GM23338 (cell line): ENCODE measurements around the gene FGGY. TPM values are rescaled to one million over a fixed set of nuclear protein-coding genes. Genes with fewer than 3 reads are reported as not detected.

Experiments used
- ATAC-seq: fragments of 200-7000 bp; cut with Tn5 transposase; 3 replicates; pipeline ENCODE4 v1.9.1; 2020
- DNase-seq: peaks from one replicate; pipeline ENCODE4 v3.0.0-alpha.2; 2015; ENCODE audit warnings: low spot score
- H2AFZ ChIP-seq: fragments of 200-600 bp; sonication (generic); 2 replicates; pipeline ENCODE4 v1.8.0; 2016; ENCODE audit warnings: antibody characterized with exemption, mild to moderate bottlenecking, moderate library complexity
- H3F3A ChIP-seq: fragments of 200-600 bp; sonication (generic); replicated peaks from 2 replicates; pipeline ENCODE4 v1.8.0; 2017; ENCODE audit warnings: antibody characterized with exemption, mixed run types, low read depth
- H3K27ac ChIP-seq: fragments of 200-600 bp; sonication (generic); 2 replicates; pipeline ENCODE4 v1.6.1; 2016; ENCODE audit warnings: low read depth
- H3K27me3 ChIP-seq: fragments of 200-600 bp; sonication (generic); 2 replicates; pipeline ENCODE4 v1.8.0; 2016; ENCODE audit warnings: mild to moderate bottlenecking, mixed run types, moderate library complexity; ENCODE audit not compliant: insufficient read depth
- H3K36me3 ChIP-seq: fragments of 200-600 bp; sonication (generic); 2 replicates; pipeline ENCODE4 v1.8.0; 2016; ENCODE audit warnings: mild to moderate bottlenecking; ENCODE audit not compliant: insufficient read depth
- H3K4me1 ChIP-seq: fragments of 200-600 bp; sonication (generic); 2 replicates; pipeline ENCODE4 v1.8.0; 2016; ENCODE audit warnings: mild to moderate bottlenecking, moderate library complexity; ENCODE audit not compliant: insufficient read depth
- H3K4me2 ChIP-seq: fragments of 200-600 bp; sonication (generic); 2 replicates; pipeline ENCODE4 v1.7.1; 2017; ENCODE audit warnings: mixed run types
- H3K4me3 ChIP-seq: fragments of 200-600 bp; sonication (generic); 2 replicates; pipeline ENCODE4 v1.6.1; 2016; ENCODE audit warnings: mixed run types
- H3K79me2 ChIP-seq: fragments of 200-600 bp; sonication (generic); replicated peaks from 2 replicates; pipeline ENCODE4 v1.8.0; 2017; ENCODE audit warnings: mild to moderate bottlenecking; ENCODE audit not compliant: insufficient read depth
- H3K9me2 ChIP-seq: fragments of 200-600 bp; sonication (generic); 2 replicates; pipeline ENCODE4 v1.8.0; 2017; ENCODE audit not compliant: insufficient read depth
- H4K20me1 ChIP-seq: fragments of 200-600 bp; sonication (generic); replicated peaks from 2 replicates; pipeline ENCODE4 v1.8.0; 2017; ENCODE audit warnings: mild to moderate bottlenecking; ENCODE audit not compliant: insufficient read depth
- H3K27ac Mint-ChIP-seq: 2 replicates; pipeline ENCODE4 v1.8.0; 2020; ENCODE audit warnings: inconsistent platforms, mild to moderate bottlenecking, moderate library complexity, mixed read lengths
- H3K27me3 Mint-ChIP-seq: 3 replicates; pipeline ENCODE4 v1.8.0; 2022; ENCODE audit warnings: low read depth, mild to moderate bottlenecking, moderate library complexity, mixed read lengths, inconsistent platforms; ENCODE audit not compliant: insufficient read depth, poor library complexity
- H3K36me3 Mint-ChIP-seq: 3 replicates; pipeline ENCODE4 v1.8.0; 2021; ENCODE audit warnings: low read depth, mild to moderate bottlenecking, inconsistent platforms, moderate library complexity, mixed read lengths
- H3K4me1 Mint-ChIP-seq: 3 replicates; pipeline ENCODE4 v1.8.0; 2020; ENCODE audit warnings: mild to moderate bottlenecking, inconsistent platforms, mixed read lengths
- H3K4me3 Mint-ChIP-seq: 3 replicates; pipeline ENCODE4 v1.8.0; 2021; ENCODE audit warnings: moderate library complexity, mild to moderate bottlenecking, inconsistent platforms, mixed read lengths
- H3K9me3 Mint-ChIP-seq: 3 replicates; pipeline ENCODE4 v1.8.0; 2020; ENCODE audit warnings: moderate library complexity, mild to moderate bottlenecking, inconsistent platforms, mixed read lengths
- CREB1 ChIP-seq: fragments of 250-450 bp; sonication (Bioruptor Pico); IDR thresholded peaks from 2 replicates; pipeline ENCODE4 v1.5.0; 2020; ENCODE audit warnings: low read depth, mild to moderate bottlenecking, moderate library complexity
- CTCF ChIP-seq, 2 experiments: fragments of 200-600 bp in 1 of 2; sonication (generic) in 1 of 2; conservative IDR thresholded peaks; 2 replicates each; pipeline versions ENCODE4 v1.5.1 to v1.6.1; 2016 to 2017; ENCODE audit warnings: antibody characterized with exemption in 2 of 2, low read depth in 2 of 2, mild to moderate bottlenecking in 2 of 2, moderate library complexity in 1 of 2
- EZH2phosphoT487 ChIP-seq: fragments of 200-600 bp; sonication (generic); IDR thresholded peaks from one replicate; pipeline ENCODE4 v1.8.1; 2018; ENCODE audit warnings: antibody characterized with exemption; ENCODE audit not compliant: unreplicated experiment
- JUNB ChIP-seq: IDR thresholded peaks from one replicate; pipeline ENCODE4 v1.6.1; 2016; ENCODE audit warnings: antibody characterized with exemption; ENCODE audit not compliant: unreplicated experiment
- NANOG ChIP-seq: IDR thresholded peaks from 2 replicates; pipeline ENCODE4 v1.6.1; 2016; ENCODE audit warnings: antibody characterized with exemption, borderline replicate concordance
- POLR2AphosphoS5 ChIP-seq: IDR thresholded peaks from 2 replicates; pipeline ENCODE4 v1.6.1; 2016; ENCODE audit warnings: antibody characterized with exemption, low read depth
- ZNF114 ChIP-seq: fragments of 250-450 bp; sonication (Bioruptor Pico); IDR thresholded peaks from 2 replicates; pipeline ENCODE4 v1.5.0; 2020; ENCODE audit warnings: mild to moderate bottlenecking, moderate library complexity
- ZNF331 ChIP-seq: fragments of 250-450 bp; sonication (Bioruptor Pico); IDR thresholded peaks from 2 replicates; pipeline ENCODE4 v1.5.0; 2020; ENCODE audit warnings: low read depth, mild to moderate bottlenecking, moderate library complexity
- ZNF462 ChIP-seq: fragments of 250-450 bp; sonication (Bioruptor Pico); IDR thresholded peaks from 2 replicates; pipeline ENCODE4 v1.5.0; 2020; ENCODE audit warnings: mild to moderate bottlenecking, moderate library complexity
- polyA plus RNA-seq: library from polyadenylated mRNA; unstranded; fragments of >200 nt; fragmentation: Nextera tagmentation; extraction: Ambion mirVana; gene quantifications from 2 replicates; pipeline ENCODE4 v1.2.1, GENCODE V29; 2016
- total RNA-seq: library from RNA; depleted of rRNA; stranded (reverse); fragments of >200 nt; shearing (Covaris generic); gene quantifications from 2 replicates; pipeline ENCODE4 v1.2.3, GENCODE V29; 2014

FGGY gene
- total and polyA plus RNA-seq, 2 experiments from 2014 or later = 10.9 to 21.4 TPM

GRCh38 chr1:59556398-59556797 lies 259.5 kb downstream of the FGGY start:
- H3K27ac Mint-ChIP-seq = no peak overlapping the region
- no peak overlapping the region for H3K4me2 ChIP-seq
- DNase-seq = no peak
- no peaks in the 10 kb centered on the region for H3F3A ChIP-seq
- TF ChIP-seq CREB1 (no peak), JUNB (no peak), ZNF114 (no peak), ZNF462 (CRISPR knock-in tag) (no peak), CTCF (conservative IDR thresholded peaks at IDR 0.05; ENCODE audit: low read depth in 2 of 2) (no peak), NANOG (no peak), ZNF331 (CRISPR knock-in tag) (no peak), EZH2phosphoT487 (no peak), POLR2AphosphoS5 (no peak)
- H3K79me2 ChIP-seq = no peaks in the 10 kb centered on the region
- peaks cover 3% of the 10 kb centered on the region; the same call in 1 of the 3 replicates for H3K4me1 Mint-ChIP-seq
- peaks cover 1% of the 10 kb centered on the region for H3K27me3 Mint-ChIP-seq
- H3K27ac ChIP-seq = no peak overlapping the region
- H3K36me3 Mint-ChIP-seq = peaks cover 17% of the 10 kb centered on the region
- no peak overlapping the region for H2AFZ ChIP-seq
- H3K4me3 ChIP-seq = no peak overlapping the region
- H3K36me3 ChIP-seq = 0 out of 2 replicates have a peak, but pooled peaks cover 4% of the 10 kb centered on the region
- H3K9me3 Mint-ChIP-seq = peaks cover 15% of the 10 kb centered on the region
- no peak overlapping the region for H3K4me3 Mint-ChIP-seq
- peaks cover 18% of the 10 kb centered on the region; the same call in 1 of the 2 replicates for H3K9me2 ChIP-seq
- no peak for ATAC-seq
- H4K20me1 ChIP-seq = no peaks in the 10 kb centered on the region
- no peaks in the 10 kb centered on the region for H3K27me3 ChIP-seq
- H3K4me1 ChIP-seq = no peaks in the 10 kb centered on the region
